HEK293 (cell line): ENCODE data around the gene SAMD4A.

Experiments used
- PRDM10 ChIP-seq: fragments of 450-650 bp; formaldehyde crosslinking; IDR thresholded peaks from 2 replicates; pipeline ENCODE4 v1.5.1; 2016; ENCODE audit warnings: missing biosample characterization, missing genetic modification characterization
- PRDM4 ChIP-seq: fragments of 450-650 bp; formaldehyde crosslinking; IDR thresholded peaks from 2 replicates; pipeline ENCODE4 v1.5.1; 2017; ENCODE audit warnings: missing biosample characterization, missing genetic modification characterization
- ZBTB20 ChIP-seq: fragments of 450-650 bp; formaldehyde crosslinking; IDR thresholded peaks from 2 replicates; pipeline ENCODE4 v1.5.1; 2016; ENCODE audit warnings: missing biosample characterization, missing genetic modification characterization
- ZBTB6 ChIP-seq: fragments of 450-650 bp; formaldehyde crosslinking; IDR thresholded peaks from 2 replicates; pipeline ENCODE4 v1.5.1; 2017; ENCODE audit warnings: missing biosample characterization, missing genetic modification characterization
- ZNF19 ChIP-seq: fragments of 450-650 bp; formaldehyde crosslinking; IDR thresholded peaks from 2 replicates; pipeline ENCODE4; 2016; ENCODE audit warnings: missing biosample characterization, missing genetic modification characterization, low read depth
- ZNF24 ChIP-seq: fragments of 450-650 bp; formaldehyde crosslinking; IDR thresholded peaks from 2 replicates; pipeline ENCODE4 v1.5.1; 2016; ENCODE audit warnings: missing biosample characterization, missing genetic modification characterization
- ZNF350 ChIP-seq: fragments of 450-650 bp; formaldehyde crosslinking; IDR thresholded peaks from 2 replicates; pipeline ENCODE4 v1.5.0; 2017; ENCODE audit warnings: missing biosample characterization, mild to moderate bottlenecking, missing genetic modification characterization
- ZNF416 ChIP-seq: fragments of 450-650 bp; formaldehyde crosslinking; IDR thresholded peaks from 2 replicates; pipeline ENCODE4 v1.5.1; 2016; ENCODE audit warnings: missing biosample characterization, missing genetic modification characterization
- ZNF501 ChIP-seq: fragments of 450-650 bp; formaldehyde crosslinking; IDR thresholded peaks from 2 replicates; pipeline ENCODE4 v1.5.1; 2016; ENCODE audit warnings: missing biosample characterization, missing genetic modification characterization
- TF ChIP-seq, protein P1 (sequence below): fragments of 450-650 bp; formaldehyde crosslinking; IDR thresholded peaks from 2 replicates; pipeline ENCODE4 v1.5.1; 2016; ENCODE audit warnings: missing biosample characterization, missing genetic modification characterization
- TF ChIP-seq, protein P2 (sequence below): fragments of 450-650 bp; formaldehyde crosslinking; IDR thresholded peaks from 2 replicates; pipeline ENCODE4 v1.5.1; 2016; ENCODE audit warnings: missing biosample characterization, missing genetic modification characterization
- TF ChIP-seq, protein P3 (sequence below): fragments of 450-650 bp; formaldehyde crosslinking; IDR thresholded peaks from 2 replicates; pipeline ENCODE4 v1.5.1; 2016; ENCODE audit warnings: missing biosample characterization, missing genetic modification characterization

DNA sequence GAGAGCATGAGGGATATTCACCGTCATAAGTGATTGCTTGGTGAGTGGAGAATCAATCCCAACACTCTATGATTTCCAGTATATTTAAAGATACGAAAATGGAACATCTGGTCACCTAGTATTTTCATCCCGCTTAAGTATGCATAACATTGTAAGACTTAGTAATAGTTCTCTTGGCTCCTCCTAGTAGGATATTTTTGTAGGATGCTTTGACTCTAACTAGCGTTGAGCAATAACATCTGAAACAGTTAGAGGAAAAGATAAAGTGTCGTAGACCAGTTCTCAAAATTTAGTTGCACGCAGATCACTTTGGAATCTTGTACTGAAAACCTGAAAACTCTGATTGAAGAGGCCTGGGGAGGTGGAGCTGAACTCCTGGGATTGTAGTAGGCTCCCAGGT is 7.6 kb downstream of the SAMD4A start:
- TF ChIP-seq, protein P1, sequence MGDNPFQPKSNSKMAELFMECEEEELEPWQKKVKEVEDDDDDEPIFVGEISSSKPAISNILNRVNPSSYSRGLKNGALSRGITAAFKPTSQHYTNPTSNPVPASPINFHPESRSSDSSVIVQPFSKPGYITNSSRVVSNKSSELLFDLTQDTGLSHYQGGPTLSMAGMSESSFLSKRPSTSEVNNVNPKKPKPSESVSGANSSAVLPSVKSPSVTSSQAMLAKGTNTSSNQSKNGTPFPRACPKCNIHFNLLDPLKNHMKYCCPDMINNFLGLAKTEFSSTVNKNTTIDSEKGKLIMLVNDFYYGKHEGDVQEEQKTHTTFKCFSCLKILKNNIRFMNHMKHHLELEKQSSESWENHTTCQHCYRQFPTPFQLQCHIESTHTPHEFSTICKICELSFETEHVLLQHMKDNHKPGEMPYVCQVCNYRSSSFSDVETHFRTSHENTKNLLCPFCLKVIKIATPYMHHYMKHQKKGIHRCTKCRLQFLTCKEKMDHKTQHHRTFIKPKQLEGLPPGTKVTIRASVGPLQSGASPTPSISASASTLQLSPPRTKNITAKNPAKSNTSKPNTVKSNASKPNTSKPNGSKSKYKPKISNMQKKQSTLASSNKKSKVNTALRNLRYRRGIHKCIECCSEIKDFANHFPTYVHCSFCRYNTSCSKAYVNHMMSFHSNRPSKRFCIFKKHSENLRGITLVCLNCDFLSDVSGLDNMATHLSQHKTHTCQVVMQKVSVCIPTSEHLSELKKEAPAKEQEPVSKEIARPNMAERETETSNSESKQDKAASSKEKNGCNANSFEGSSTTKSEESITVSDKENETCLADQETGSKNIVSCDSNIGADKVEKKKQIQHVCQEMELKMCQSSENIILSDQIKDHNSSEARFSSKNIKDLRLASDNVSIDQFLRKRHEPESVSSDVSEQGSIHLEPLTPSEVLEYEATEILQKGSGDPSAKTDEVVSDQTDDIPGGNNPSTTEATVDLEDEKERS: no peak
- TF ChIP-seq, protein P2, sequence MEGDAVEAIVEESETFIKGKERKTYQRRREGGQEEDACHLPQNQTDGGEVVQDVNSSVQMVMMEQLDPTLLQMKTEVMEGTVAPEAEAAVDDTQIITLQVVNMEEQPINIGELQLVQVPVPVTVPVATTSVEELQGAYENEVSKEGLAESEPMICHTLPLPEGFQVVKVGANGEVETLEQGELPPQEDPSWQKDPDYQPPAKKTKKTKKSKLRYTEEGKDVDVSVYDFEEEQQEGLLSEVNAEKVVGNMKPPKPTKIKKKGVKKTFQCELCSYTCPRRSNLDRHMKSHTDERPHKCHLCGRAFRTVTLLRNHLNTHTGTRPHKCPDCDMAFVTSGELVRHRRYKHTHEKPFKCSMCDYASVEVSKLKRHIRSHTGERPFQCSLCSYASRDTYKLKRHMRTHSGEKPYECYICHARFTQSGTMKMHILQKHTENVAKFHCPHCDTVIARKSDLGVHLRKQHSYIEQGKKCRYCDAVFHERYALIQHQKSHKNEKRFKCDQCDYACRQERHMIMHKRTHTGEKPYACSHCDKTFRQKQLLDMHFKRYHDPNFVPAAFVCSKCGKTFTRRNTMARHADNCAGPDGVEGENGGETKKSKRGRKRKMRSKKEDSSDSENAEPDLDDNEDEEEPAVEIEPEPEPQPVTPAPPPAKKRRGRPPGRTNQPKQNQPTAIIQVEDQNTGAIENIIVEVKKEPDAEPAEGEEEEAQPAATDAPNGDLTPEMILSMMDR (tag by site-specific recombination): no peak
- no peak for TF ChIP-seq ZBTB20 (tag by site-specific recombination)
- TF ChIP-seq ZNF350 (tag by site-specific recombination): no peak
- TF ChIP-seq ZNF19: no peak
- no peak for TF ChIP-seq ZBTB6 (tag by site-specific recombination)
- TF ChIP-seq ZNF501 (tag by site-specific recombination): no peak
- no peak for TF ChIP-seq PRDM4 (tag by site-specific recombination)
- no peak for TF ChIP-seq ZNF416 (tag by site-specific recombination)
- no peak for TF ChIP-seq ZNF24 (tag by site-specific recombination)
- no peak for TF ChIP-seq PRDM10 (tag by site-specific recombination)
- TF ChIP-seq, protein P3, sequence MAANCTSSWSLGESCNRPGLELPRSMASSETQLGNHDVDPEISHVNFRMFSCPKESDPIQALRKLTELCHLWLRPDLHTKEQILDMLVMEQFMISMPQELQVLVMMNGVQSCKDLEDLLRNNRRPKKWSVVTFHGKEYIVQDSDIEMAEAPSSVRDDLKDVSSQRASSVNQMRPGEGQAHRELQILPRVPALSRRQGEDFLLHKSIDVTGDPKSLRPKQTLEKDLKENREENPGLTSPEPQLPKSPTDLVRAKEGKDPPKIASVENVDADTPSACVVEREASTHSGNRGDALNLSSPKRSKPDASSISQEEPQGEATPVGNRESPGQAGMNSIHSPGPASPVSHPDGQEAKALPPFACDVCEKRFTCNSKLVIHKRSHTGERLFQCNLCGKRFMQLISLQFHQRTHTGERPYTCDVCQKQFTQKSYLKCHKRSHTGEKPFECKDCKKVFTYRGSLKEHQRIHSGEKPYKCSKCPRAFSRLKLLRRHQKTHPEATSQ (tag by site-specific recombination): no peak
